Ovary (tissue), 9 donors: ENCODE measurements around the gene PYGB. TPM values are rescaled to one million over a fixed set of nuclear protein-coding genes. Genes with fewer than 3 reads are reported as not detected.

Experiments used
- DNase-seq, 5 donors: peaks; one replicate each; pipeline ENCODE4 v3.0.0-alpha.2; 2019 to 2020
- H3K27ac ChIP-seq, 2 donors: fragments of 200-600 bp; one replicate each; pipeline versions ENCODE4 v1.5.1 to v1.8.0; 2019 to 2022
- H3K27me3 ChIP-seq: fragments of 200-600 bp; one replicate; pipeline ENCODE4 v1.8.0; 2022
- H3K36me3 ChIP-seq: fragments of 200-600 bp; sonication (generic); one replicate; pipeline ENCODE4 v1.5.1; 2019
- H3K4me1 ChIP-seq: one replicate; pipeline ENCODE4 v1.8.1; 2013; ENCODE audit warnings: mild to moderate bottlenecking, moderate library complexity; ENCODE audit not compliant: insufficient read depth
- H3K4me3 ChIP-seq: fragments of 200-600 bp; sonication (generic); one replicate; pipeline ENCODE4 v1.5.1; 2017
- H3K9me3 ChIP-seq, 2 donors: fragments of 200-600 bp in 1 of 2; sonication (generic) in 1 of 2; one replicate each; pipeline versions ENCODE4 v1.5.1 to v1.8.1; 2013 to 2019; ENCODE audit warnings: mild to moderate bottlenecking in 1 of 2, moderate library complexity in 1 of 2
- CTCF ChIP-seq, 3 donors: fragments of 450-650 bp in 2 of 3; fragments of 200-600 bp in 1 of 3; IDR thresholded peaks; one replicate each; pipeline versions ENCODE4 v1.5.1 to v1.8.0; 2016 to 2022; ENCODE audit warnings: antibody characterized with exemption in 3 of 3, mild to moderate bottlenecking in 1 of 3
- EP300 ChIP-seq: sonication (generic); formaldehyde crosslinking; IDR thresholded peaks from one replicate; pipeline ENCODE4 v1.6.1; 2017; ENCODE audit warnings: antibody characterized with exemption
- POLR2A ChIP-seq: fragments of 450-650 bp; IDR thresholded peaks from one replicate; pipeline ENCODE4 v1.6.1; 2017; ENCODE audit warnings: antibody characterized with exemption, mild to moderate bottlenecking, moderate library complexity
- WGBS, 3 donors: extraction: QIAGEN DNeasy Blood & Tissue Kit in 1 of 3; methylation state at CpG; one replicate each; pipeline versions ENCODE4 v1.1.5 to v1.1.7; 2013 to 2017; 5-methylcytosine and 5-hydroxymethylcytosine counted together
- intact Hi-C, 4 donors: fragments of 100-400 bp; cut with DNase I; formaldehyde crosslinking; loops; one replicate each; pipeline versions ENCODE4 v1.11.0 to v1.15.1; 2022 to 2023
- polyA plus RNA-seq, 2 donors: library from polyadenylated mRNA; stranded (reverse); fragments of 200-250 nt in 1 of 2; fragments of 350-450 nt in 1 of 2; fragmentation: Illumina TruSeq in 1 of 2; extraction: RNeasy Lipid Tissue Mini Kit (QIAGEN cat#74804) in 1 of 2; gene quantifications; one replicate each; pipeline ENCODE4 v1.2.3, GENCODE V29; 2013 to 2014
- total RNA-seq, 7 donors: library from RNA; depleted of rRNA in 2 of 7; stranded (reverse); fragments of >200 nt in 2 of 7; fragmentation: NEBNext Ultra II Directional in 3 of 7; extraction: Animal tissue kit (Norgen Biotek cat#: 25700) in 3 of 7; gene quantifications; one replicate each; pipeline versions ENCODE4 v1.1.0 to v1.2.4, GENCODE V29; 2016 to 2023
- donor health status: DM: no; HTN: no; CAD: no; lungs with moderate emphysema.
- donor health status: DM: no; HTN: no; CAD: no.
- donor health status: Bipolar disorder and iron deficiency.
- donor health status: DM: yes; HTN: yes; CAD: no.
- donor health status: DM: no; HTN: no; CAD: no.
- donor health status: DM: yes; HTN: yes; CAD: no.

PYGB gene
- total and polyA plus RNA-seq, 9 donors = 23.1 to 54.2 (median 38.3) TPM

GRCh38 chr20:25219365-25219764 lies 28.5 kb upstream of the PYGB start:
- no peaks in the 10 kb centered on the region for H3K36me3 ChIP-seq
- WGBS, 3 donors = 91 to 96% (median 93%) methylated on average over 7 of the region's 7 CpGs
- DNase-seq = no peak
- no peak overlapping the region for H3K4me3 ChIP-seq
- TF ChIP-seq EP300 = no peak
- TF ChIP-seq POLR2A = no peak
- TF ChIP-seq CTCF (IDR thresholded peaks at IDR 0.05) = no peak
- peaks cover 2% of the 10 kb centered on the region for H3K4me1 ChIP-seq
- H3K9me3 ChIP-seq = no peaks in the 10 kb centered on the region
- no peaks in the 10 kb centered on the region for H3K27me3 ChIP-seq
- no peak overlapping the region for H3K27ac ChIP-seq
- intact Hi-C loops = no loop called here

- no peaks in the 10 kb centered on the region for H3K36me3 ChIP-seq
- no peak overlapping the region for H3K27ac ChIP-seq
Observed at GRCh38 chr20:25220021-25220730, 27.7 kb upstream of the PYGB start.

GRCh38 chr20:25220810-25221591 lies 26.9 kb upstream of the PYGB start:
- intact Hi-C loops = no loop called here
- DNase-seq = no peak
- WGBS, 3 donors = 88 to 91% (median 89%) methylated on average over 15 of the region's 15 CpGs
- no peak overlapping the region for H3K4me3 ChIP-seq
- no peak overlapping the region for H3K27ac ChIP-seq
- TF ChIP-seq EP300 (no peak), CTCF (IDR thresholded peaks at IDR 0.05) (no peak), POLR2A (no peak)
- no peaks in the 10 kb centered on the region for H3K36me3 ChIP-seq
- no peaks in the 10 kb centered on the region for H3K27me3 ChIP-seq
- H3K4me1 ChIP-seq = peaks cover 2% of the 10 kb centered on the region
- H3K9me3 ChIP-seq = no peaks in the 10 kb centered on the region

More at GRCh38 chr20:25220021-25220730, 27.7 kb upstream of the PYGB start:
- TF ChIP-seq POLR2A (no peak), EP300 (no peak), CTCF (IDR thresholded peaks at IDR 0.05) (no peak)
- Histone ChIP-seq H3K4me3 (no peak overlapping the region), H3K27me3 (no peaks in the 10 kb centered on the region), H3K9me3 (no peaks in the 10 kb centered on the region), H3K4me1 (peaks cover 2% of the 10 kb centered on the region)
- DNase-seq = no peak
- intact Hi-C loops = no loop called here
- 67 to 73% (median 73%) methylated on average over 16 of the region's 16 CpGs for WGBS, 3 donors

GRCh38 chr20:25221592-25222460 lies 26.1 kb upstream of the PYGB start:
- TF ChIP-seq POLR2A (no peak), CTCF (IDR thresholded peaks at IDR 0.05) (no peak), EP300 (no peak)
- no peak overlapping the region for H3K27ac ChIP-seq

More at GRCh38 chr20:25221592-25222460, 26.1 kb upstream of the PYGB start:
- no peaks in the 10 kb centered on the region for H3K4me1 ChIP-seq
- WGBS, 3 donors = 77 to 88% (median 82%) methylated on average over 29 of the region's 29 CpGs
- H3K4me3 ChIP-seq = no peak overlapping the region
- no peaks in the 10 kb centered on the region for H3K9me3 ChIP-seq
- H3K27me3 ChIP-seq = no peaks in the 10 kb centered on the region
- no peaks in the 10 kb centered on the region for H3K36me3 ChIP-seq
- no peak for DNase-seq
- intact Hi-C loops = no loop called here
